ENCODE results near the gene MAP2K3.

MAP2K3 gene

GRCh38 chr17:21277332-21277731 lies 7.2 kb upstream of the MAP2K3 start:
- TF ChIP-seq, protein P1, sequence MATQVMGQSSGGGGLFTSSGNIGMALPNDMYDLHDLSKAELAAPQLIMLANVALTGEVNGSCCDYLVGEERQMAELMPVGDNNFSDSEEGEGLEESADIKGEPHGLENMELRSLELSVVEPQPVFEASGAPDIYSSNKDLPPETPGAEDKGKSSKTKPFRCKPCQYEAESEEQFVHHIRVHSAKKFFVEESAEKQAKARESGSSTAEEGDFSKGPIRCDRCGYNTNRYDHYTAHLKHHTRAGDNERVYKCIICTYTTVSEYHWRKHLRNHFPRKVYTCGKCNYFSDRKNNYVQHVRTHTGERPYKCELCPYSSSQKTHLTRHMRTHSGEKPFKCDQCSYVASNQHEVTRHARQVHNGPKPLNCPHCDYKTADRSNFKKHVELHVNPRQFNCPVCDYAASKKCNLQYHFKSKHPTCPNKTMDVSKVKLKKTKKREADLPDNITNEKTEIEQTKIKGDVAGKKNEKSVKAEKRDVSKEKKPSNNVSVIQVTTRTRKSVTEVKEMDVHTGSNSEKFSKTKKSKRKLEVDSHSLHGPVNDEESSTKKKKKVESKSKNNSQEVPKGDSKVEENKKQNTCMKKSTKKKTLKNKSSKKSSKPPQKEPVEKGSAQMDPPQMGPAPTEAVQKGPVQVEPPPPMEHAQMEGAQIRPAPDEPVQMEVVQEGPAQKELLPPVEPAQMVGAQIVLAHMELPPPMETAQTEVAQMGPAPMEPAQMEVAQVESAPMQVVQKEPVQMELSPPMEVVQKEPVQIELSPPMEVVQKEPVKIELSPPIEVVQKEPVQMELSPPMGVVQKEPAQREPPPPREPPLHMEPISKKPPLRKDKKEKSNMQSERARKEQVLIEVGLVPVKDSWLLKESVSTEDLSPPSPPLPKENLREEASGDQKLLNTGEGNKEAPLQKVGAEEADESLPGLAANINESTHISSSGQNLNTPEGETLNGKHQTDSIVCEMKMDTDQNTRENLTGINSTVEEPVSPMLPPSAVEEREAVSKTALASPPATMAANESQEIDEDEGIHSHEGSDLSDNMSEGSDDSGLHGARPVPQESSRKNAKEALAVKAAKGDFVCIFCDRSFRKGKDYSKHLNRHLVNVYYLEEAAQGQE (IDR thresholded peaks at IDR 0.05; ENCODE audit: insufficient read depth in 1 of 2, low read depth in 2 of 2, low read length in 2 of 2): no peak
- TF ChIP-seq FOXP2 (optimal IDR thresholded peaks at IDR 0.05; ENCODE audit: borderline replicate concordance, extremely low read depth, extremely low read length, insufficient read depth) (no peak), TAF1 (IDR thresholded peaks at IDR 0.05; ENCODE audit: borderline replicate concordance, insufficient read depth, low read length) (no peak), POLR2AphosphoS5 (IDR thresholded peaks at IDR 0.05; ENCODE audit: low read depth, low read length) (no peak), SIN3A (IDR thresholded peaks at IDR 0.05; ENCODE audit: borderline replicate concordance, insufficient read depth, low read length) (no peak)

DNA sequence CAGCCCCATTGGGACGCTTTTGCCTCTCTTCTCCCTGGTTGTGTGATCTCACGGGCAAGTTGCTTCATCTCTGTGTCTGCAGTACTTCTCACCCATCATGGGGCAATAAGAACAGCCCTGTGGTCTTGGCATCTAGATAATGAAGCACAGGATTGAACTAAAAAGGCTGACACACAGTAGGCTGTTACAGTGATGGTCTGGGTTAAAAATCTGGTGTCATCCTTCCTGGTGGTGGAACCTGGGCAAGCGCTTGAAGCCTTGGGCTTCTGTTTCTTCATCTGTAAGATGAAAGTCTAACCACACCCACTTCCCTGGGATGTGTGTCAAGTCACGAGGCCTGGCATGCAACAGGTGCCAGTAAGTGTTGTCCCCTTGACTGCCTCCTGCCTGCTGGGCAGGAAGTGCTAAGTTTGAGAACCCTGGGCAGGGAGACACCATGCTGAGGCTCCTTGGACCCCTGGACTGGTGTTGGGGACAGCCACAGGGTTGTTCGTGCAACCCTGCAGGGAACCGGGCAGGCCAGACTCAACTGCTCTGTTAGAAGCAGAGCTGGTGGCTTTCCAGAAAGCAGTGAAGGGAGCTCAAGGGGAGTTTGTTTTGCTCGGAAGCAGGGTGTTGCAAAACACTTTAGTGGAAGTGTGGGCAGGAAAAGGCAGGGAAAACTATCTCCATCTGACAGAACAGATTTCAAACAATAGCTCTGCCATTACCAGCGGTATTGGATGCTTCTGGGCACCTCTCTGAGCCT lies 5.9 kb upstream of the MAP2K3 start:
- no peak for TF ChIP-seq POLR2AphosphoS5 (IDR thresholded peaks at IDR 0.05; ENCODE audit: low read depth, low read length)
- no peak for TF ChIP-seq FOXP2 (optimal IDR thresholded peaks at IDR 0.05; ENCODE audit: borderline replicate concordance, extremely low read depth, extremely low read length, insufficient read depth)
- TF ChIP-seq, protein P1 (IDR thresholded peaks at IDR 0.05; ENCODE audit: insufficient read depth in 1 of 2, low read depth in 2 of 2, low read length in 2 of 2): no peak
- TF ChIP-seq SIN3A (IDR thresholded peaks at IDR 0.05; ENCODE audit: borderline replicate concordance, insufficient read depth, low read length): no peak; the same call in 1 of the 2 replicates
- no peak for TF ChIP-seq TAF1 (IDR thresholded peaks at IDR 0.05; ENCODE audit: borderline replicate concordance, insufficient read depth, low read length)

GRCh38 chr17:21279198-21279535 lies 5.3 kb upstream of the MAP2K3 start:
- TF ChIP-seq FOXP2 (optimal IDR thresholded peaks at IDR 0.05; ENCODE audit: borderline replicate concordance, extremely low read depth, extremely low read length, insufficient read depth): no peak
- TF ChIP-seq POLR2AphosphoS5 (IDR thresholded peaks at IDR 0.05; ENCODE audit: low read depth, low read length): no peak
- TF ChIP-seq, protein P1 (IDR thresholded peaks at IDR 0.05; ENCODE audit: insufficient read depth in 1 of 2, low read depth in 2 of 2, low read length in 2 of 2): no peak

DNA sequence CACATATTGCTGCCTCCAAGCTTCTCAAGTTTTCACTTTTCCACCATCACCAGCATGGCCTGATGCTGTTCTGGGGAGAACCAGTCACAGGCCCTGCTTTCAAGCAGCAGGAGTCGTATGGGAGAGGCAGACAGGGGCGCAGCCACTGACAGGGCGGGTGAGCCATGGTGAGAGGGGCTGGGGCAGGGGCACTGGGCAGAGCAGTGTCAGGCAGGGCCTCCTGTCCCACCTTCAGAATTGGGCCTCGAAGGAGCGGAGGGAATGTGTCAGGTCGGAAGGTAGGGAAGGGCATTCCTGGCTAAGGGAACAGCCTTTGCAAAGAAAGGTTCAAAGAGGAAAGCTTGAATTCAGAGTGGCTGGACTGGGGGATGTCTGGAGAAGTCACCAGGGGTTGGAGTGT lies 4.9 kb upstream of the MAP2K3 start:
- TF ChIP-seq, protein P1 (IDR thresholded peaks at IDR 0.05; ENCODE audit: insufficient read depth in 1 of 2, low read depth in 2 of 2, low read length in 2 of 2): no peak
- TF ChIP-seq FOXP2 (optimal IDR thresholded peaks at IDR 0.05; ENCODE audit: borderline replicate concordance, extremely low read depth, extremely low read length, insufficient read depth) (no peak), POLR2AphosphoS5 (IDR thresholded peaks at IDR 0.05; ENCODE audit: low read depth, low read length) (no peak), TAF1 (IDR thresholded peaks at IDR 0.05; ENCODE audit: borderline replicate concordance, insufficient read depth, low read length) (no peak), SIN3A (IDR thresholded peaks at IDR 0.05; ENCODE audit: borderline replicate concordance, insufficient read depth, low read length) (no peak)
